Measurements from ENCODE around the gene MYRIP.

- TF ChIP-seq CTCF (IDR thresholded peaks at IDR 0.05; ENCODE audit: low read depth, low read length, poor library complexity, severe bottlenecking) (no peak), EZH2phosphoT487 (IDR thresholded peaks at IDR 0.05; ENCODE audit: borderline replicate concordance, low read length) (no peak)
These were observed 107.8 kb downstream of the MYRIP start for GRCh38 chr3:39917065-39917773.

Measured in DOHH2 (cell line).